CD4-positive, alpha-beta T cell (primary cell): Measurements from ENCODE around the gene VPS9D1. TPM values are rescaled to one million over a fixed set of nuclear protein-coding genes. Genes with fewer than 3 reads are reported as not detected.

Experiments used
- ATAC-seq: fragments of 200-7000 bp; cut with Tn5 transposase; one replicate; pipeline ENCODE4 v1.10.0; 2022; ENCODE audit warnings: mild to moderate bottlenecking; ENCODE audit not compliant: poor library complexity
- CTCF ChIA-PET: fragments of 350-600 bp; sonication (Branson Sonifier 250); formaldehyde crosslinking; loops from one replicate; lab custom pipeline; 2021; ENCODE audit warnings: antibody characterized with exemption, inconsistent platforms; lab: Charles Lee
- POLR2A ChIA-PET: fragments of 350-600 bp; sonication (Branson Sonifier 250); formaldehyde crosslinking; loops from one replicate; lab custom pipeline; 2021; ENCODE audit warnings: antibody characterized with exemption, inconsistent platforms; lab: Charles Lee
- DNase-seq, 14 experiments: peaks; one replicate each; pipeline ENCODE4 v3.0.0-alpha.2; 2013 to 2020; ENCODE audit warnings: mixed read lengths in 2 of 14
- H3K27ac ChIP-seq, 2 donors: one replicate each; pipeline versions ENCODE4 v1.5.1 to v1.7.0; 2013; ENCODE audit warnings: low read length in 2 of 2, low read depth in 1 of 2, mild to moderate bottlenecking in 1 of 2
- H3K27me3 ChIP-seq, 2 experiments: 1 replicate in 1 of 2; 2 replicates in 1 of 2; pipeline versions ENCODE4 v1.6.1 to v1.7.0; 2013; ENCODE audit warnings: low read length in 2 of 2, control low read depth in 1 of 2, mild to moderate bottlenecking in 1 of 2, moderate library complexity in 1 of 2; ENCODE audit not compliant: insufficient read depth in 2 of 2, control insufficient read depth in 1 of 2
- H3K36me3 ChIP-seq: one replicate; pipeline ENCODE4 v1.6.1; 2013; ENCODE audit warnings: low read length, control low read depth; ENCODE audit not compliant: insufficient read depth
- H3K4me1 ChIP-seq: one replicate; pipeline ENCODE4 v1.6.1; 2013; ENCODE audit warnings: low read length, control low read depth; ENCODE audit not compliant: insufficient read depth
- H3K4me3 ChIP-seq: one replicate; pipeline ENCODE4 v1.5.1; 2013; ENCODE audit warnings: mild to moderate bottlenecking, low read length, moderate library complexity
- H3K9me3 ChIP-seq, 2 experiments: 1 replicate in 1 of 2; 2 replicates in 1 of 2; pipeline versions ENCODE4 v1.6.1 to v1.7.0; 2013; ENCODE audit warnings: low read length in 2 of 2, mild to moderate bottlenecking in 2 of 2, control low read depth in 1 of 2, moderate library complexity in 1 of 2; ENCODE audit not compliant: control insufficient read depth in 1 of 2, insufficient read depth in 1 of 2
- H3K27ac Mint-ChIP-seq: one replicate; pipeline ENCODE4 v1.8.0; 2020; ENCODE audit warnings: mixed read lengths
- H3K27me3 Mint-ChIP-seq: one replicate; pipeline ENCODE4 v1.8.0; 2021; ENCODE audit warnings: mixed read lengths
- H3K36me3 Mint-ChIP-seq: one replicate; pipeline ENCODE4 v1.8.0; 2021; ENCODE audit warnings: low read depth, mixed read lengths
- H3K4me1 Mint-ChIP-seq: one replicate; pipeline ENCODE4 v1.8.0; 2021; ENCODE audit warnings: low read depth, mixed read lengths
- H3K4me3 Mint-ChIP-seq: one replicate; pipeline ENCODE4 v1.8.0; 2020; ENCODE audit warnings: mild to moderate bottlenecking, mixed read lengths
- H3K9me3 Mint-ChIP-seq: one replicate; pipeline ENCODE4 v1.8.0; 2020; ENCODE audit warnings: mixed read lengths
- CTCF ChIP-seq: fragments of 200-600 bp; IDR thresholded peaks from one replicate; pipeline ENCODE4 v1.8.0; 2022; ENCODE audit warnings: antibody characterized with exemption, mild to moderate bottlenecking
- intact Hi-C, 2 experiments: fragments of 100-400 bp; cut with DNase I in 1 of 2; cut with micrococcal nuclease in 1 of 2; formaldehyde crosslinking; loops; one replicate each; pipeline versions ENCODE4 v1.15.1 to v1.9.0; 2023 to 2025; cut with DNase I, micrococcal nuclease
- total RNA-seq, 174 experiments: library from RNA in 2 of 174; stranded (reverse) in 2 of 174; gene quantifications; one replicate each; pipeline ENCODE4 v1.2.3 and lab custom pipeline; 2021 to 2026

Gene VPS9D1
- total RNA-seq, 2 experiments from 2014 or later: 18.5 to 21.8 TPM

GRCh38 chr16:89736554-89736953 is 15.9 kb upstream of the VPS9D1 start:
- no peak for ATAC-seq
- H3K36me3 ChIP-seq: peaks cover 92% of the 10 kb centered on the region
- no peaks in the 10 kb centered on the region for H3K9me3 ChIP-seq
- intact Hi-C loops: no loop called here
- POLR2A ChIA-PET: interaction anchor here (4.9 kb wide), 1 partner anchor 12 kb away, joined by 89 read pairs; no protein-coding TSS in a partner anchor
- peak overlapping the region; percentile 69 for H3K4me3 Mint-ChIP-seq
- peak overlapping the region in 1 of 2 donors; percentile 34 for H3K27ac ChIP-seq
- H3K9me3 Mint-ChIP-seq: no peaks in the 10 kb centered on the region
- CTCF ChIA-PET: interaction anchor here (1.6 to 1.7 kb wide), 2 partner anchors 13 to 36 kb away, joined by 6 to 16 read pairs; partner anchors contain the start of gene SPATA2L
- H3K4me1 Mint-ChIP-seq: peaks cover 50% of the 10 kb centered on the region
- DNase-seq: no peak
- H3K27me3 Mint-ChIP-seq: no peaks in the 10 kb centered on the region
- no peaks in the 10 kb centered on the region for H3K27me3 ChIP-seq
- peaks cover 77% of the 10 kb centered on the region for H3K4me1 ChIP-seq
- TF ChIP-seq CTCF: no peak
- no peak overlapping the region for H3K4me3 ChIP-seq
- H3K27ac Mint-ChIP-seq: peak overlapping the region; percentile 80
- H3K36me3 Mint-ChIP-seq: peaks cover 98% of the 10 kb centered on the region

DNA sequence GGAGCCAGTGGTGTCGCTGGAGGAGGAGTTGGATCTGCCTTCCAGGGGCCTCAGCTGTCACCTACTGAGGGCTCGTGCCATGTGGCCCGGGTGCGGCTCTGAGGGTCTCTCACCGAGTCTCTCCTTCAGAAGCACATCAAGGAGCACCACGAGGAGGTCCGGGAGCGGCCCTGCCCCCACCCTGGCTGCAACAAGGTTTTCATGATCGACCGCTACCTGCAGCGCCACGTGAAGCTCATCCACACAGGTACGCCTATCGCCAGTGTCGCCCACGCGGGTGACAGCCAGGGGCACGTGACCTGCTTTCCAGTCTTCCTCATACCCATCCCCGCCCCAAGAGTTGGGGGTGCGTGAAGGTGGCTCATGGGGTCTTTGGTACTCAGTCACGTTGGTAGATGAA is 13.1 kb upstream of the VPS9D1 start:
- H3K27me3 ChIP-seq: no peaks in the 10 kb centered on the region
- ChIA-PET POLR2A (interaction anchor here (4.9 kb wide), 1 partner anchor 9 kb away, joined by 89 read pairs; no protein-coding TSS in a partner anchor), CTCF (no interaction called here)
- no peak overlapping the region for H3K4me3 Mint-ChIP-seq
- H3K4me3 ChIP-seq: no peak overlapping the region
- intact Hi-C loops: no loop called here
- no peaks in the 10 kb centered on the region for H3K9me3 Mint-ChIP-seq
- peaks cover 97% of the 10 kb centered on the region for H3K36me3 Mint-ChIP-seq
- H3K4me1 Mint-ChIP-seq: peaks cover 51% of the 10 kb centered on the region
- no peaks in the 10 kb centered on the region for H3K27me3 Mint-ChIP-seq
- no peak overlapping the region for H3K27ac Mint-ChIP-seq
- H3K9me3 ChIP-seq: no peaks in the 10 kb centered on the region
- DNase-seq (no peak), ATAC-seq (no peak)
- H3K36me3 ChIP-seq: peaks cover 98% of the 10 kb centered on the region
- H3K27ac ChIP-seq: no peak overlapping the region
- no peak for TF ChIP-seq CTCF
- H3K4me1 ChIP-seq: peaks cover 96% of the 10 kb centered on the region

DNA sequence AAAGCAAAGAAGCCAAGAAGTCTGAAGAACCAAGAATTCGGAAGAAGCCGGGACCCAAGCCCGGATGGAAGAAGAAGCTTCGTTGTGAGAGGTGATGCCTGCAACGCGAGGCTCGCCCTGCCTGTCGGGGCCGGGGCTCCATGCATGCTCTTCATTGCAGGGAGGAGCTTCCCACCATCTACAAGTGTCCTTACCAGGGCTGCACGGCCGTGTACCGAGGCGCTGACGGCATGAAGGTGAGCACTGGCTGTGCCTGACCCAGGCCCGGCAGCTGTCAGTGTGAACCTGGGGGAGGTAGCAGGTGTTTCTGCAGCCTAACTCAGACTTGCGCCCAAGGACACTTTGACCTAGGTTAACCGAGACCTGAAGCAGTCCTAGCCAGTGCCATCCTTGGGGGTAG is 12.6 kb upstream of the VPS9D1 start:
- peaks cover 48% of the 10 kb centered on the region for H3K4me1 Mint-ChIP-seq
- Histone ChIP-seq H3K9me3 (no peaks in the 10 kb centered on the region), H3K4me3 (no peak overlapping the region), H3K4me1 (peaks cover 95% of the 10 kb centered on the region), H3K36me3 (peaks cover 97% of the 10 kb centered on the region), H3K27me3 (no peaks in the 10 kb centered on the region), H3K27ac (no peak overlapping the region)
- CTCF ChIA-PET: no interaction called here
- intact Hi-C loops: no loop called here
- H3K27ac Mint-ChIP-seq: no peak overlapping the region
- TF ChIP-seq CTCF: no peak
- H3K9me3 Mint-ChIP-seq: no peaks in the 10 kb centered on the region
- H3K36me3 Mint-ChIP-seq: peaks cover 95% of the 10 kb centered on the region
- DNase-seq: no peak
- ATAC-seq: no peak
- H3K27me3 Mint-ChIP-seq: no peaks in the 10 kb centered on the region
- H3K4me3 Mint-ChIP-seq: no peak overlapping the region
- POLR2A ChIA-PET: interaction anchor here (4.9 kb wide), 1 partner anchor 9 kb away, joined by 89 read pairs; no protein-coding TSS in a partner anchor
